Skin of body (tissue), 2 donors: ENCODE results near the gene TSHZ1. TPM values are rescaled to one million over a fixed set of nuclear protein-coding genes. Genes with fewer than 3 reads are reported as not detected.
A peak's percentile ranks its signal among the peaks of the same experiment; 100 is the strongest.

Experiments
- DNase-seq: peaks from one replicate; lab custom pipeline; 2025; lab: John Stamatoyannopoulos, UW
- total RNA-seq: library from RNA; depleted of rRNA; stranded (reverse); fragments of >200 nt; gene quantifications from one replicate; pipeline ENCODE4 v1.2.3, GENCODE V29; 2014

Gene TSHZ1
- total RNA-seq = 8.7 TPM

GRCh38 chr18:75210274-75211001 lies at the start of gene TSHZ1:
TSHZ1 (plus strand) TSS chr18:75210797; CDS start chr18:75211877, 1,080 bp downstream.
- DNase-seq = peak; percentile 94

GRCh38 chr18:75161256-75162028 lies 49.2 kb upstream of the TSHZ1 start:
- no peak for DNase-seq

GRCh38 chr18:75162467-75162866 lies 48.1 kb upstream of the TSHZ1 start:
- no peak for DNase-seq

- no peak for DNase-seq
These were observed 47.6 kb upstream of the TSHZ1 start for GRCh38 chr18:75162978-75163377.

- DNase-seq = no peak
These were observed 46.9 kb upstream of the TSHZ1 start for GRCh38 chr18:75163736-75164135.

- no peak for DNase-seq
These were observed 46.1 kb upstream of the TSHZ1 start for GRCh38 chr18:75164479-75164878.

GRCh38 chr18:75165926-75166325 lies 44.7 kb upstream of the TSHZ1 start:
- DNase-seq = no peak

- DNase-seq = no peak
These were observed 43.5 kb upstream of the TSHZ1 start for GRCh38 chr18:75167137-75167536.

GRCh38 chr18:75167759-75168618 lies 42.6 kb upstream of the TSHZ1 start:
- no peak for DNase-seq

- no peak for DNase-seq
These were observed 42.0 kb upstream of the TSHZ1 start for GRCh38 chr18:75168619-75169018.

GRCh38 chr18:75169411-75169810 lies 41.2 kb upstream of the TSHZ1 start:
- no peak for DNase-seq

GRCh38 chr18:75170022-75170789 lies 40.4 kb upstream of the TSHZ1 start:
- no peak for DNase-seq

- no peak for DNase-seq
These were observed 39.7 kb upstream of the TSHZ1 start for GRCh38 chr18:75170916-75171315.

- no peak for DNase-seq
These were observed 38.1 kb upstream of the TSHZ1 start for GRCh38 chr18:75172299-75173124.

- no peak for DNase-seq
These were observed 37.5 kb upstream of the TSHZ1 start for GRCh38 chr18:75173125-75173432.

GRCh38 chr18:75173738-75174137 lies 36.9 kb upstream of the TSHZ1 start:
- no peak for DNase-seq

GRCh38 chr18:75176849-75177248 lies 33.7 kb upstream of the TSHZ1 start:
- DNase-seq = no peak

- DNase-seq = no peak
These were observed 32.2 kb upstream of the TSHZ1 start for GRCh38 chr18:75178376-75178775.

GRCh38 chr18:75179819-75180600 lies 30.6 kb upstream of the TSHZ1 start:
- no peak for DNase-seq

GRCh38 chr18:75183524-75183923 lies 27.1 kb upstream of the TSHZ1 start:
- no peak for DNase-seq
